NB4 (cell line): ENCODE data around the gene DTNBP1.

ENCODE experiments used
- DNase-seq: peaks from one replicate; pipeline ENCODE4 v3.0.0; 2010; ENCODE audit warnings: low read depth
- H3K4me3 ChIP-seq: one replicate; pipeline ENCODE4 v1.5.1; 2011; ENCODE audit warnings: mild to moderate bottlenecking, low read depth, low read length, moderate library complexity
- CTCF ChIP-seq: IDR thresholded peaks from one replicate; pipeline ENCODE4 v1.5.1; 2012; ENCODE audit warnings: low read depth, low read length
- MAX ChIP-seq: IDR thresholded peaks from 2 replicates; pipeline ENCODE4 v1.6.1; 2011; ENCODE audit warnings: low read depth, low read length
- MYC ChIP-seq: IDR thresholded peaks from 2 replicates; pipeline ENCODE4 v1.6.1; 2011; ENCODE audit warnings: low read depth, low read length
- POLR2A ChIP-seq: IDR thresholded peaks from 2 replicates; pipeline ENCODE4 v1.6.1; 2011; ENCODE audit warnings: mild to moderate bottlenecking; ENCODE audit not compliant: insufficient read length; ENCODE audit errors: extremely low read depth

The DTNBP1 gene

GRCh38 chr6:15483060-15483459 lies 179.8 kb downstream of the DTNBP1 start:
- DNase-seq: peak; percentile 47
- H3K4me3 ChIP-seq: no peak overlapping the region
- TF ChIP-seq MYC: no peak

GRCh38 chr6:15481390-15482291 lies 181.2 kb downstream of the DTNBP1 start:
- H3K4me3 ChIP-seq: no peak overlapping the region
- DNase-seq: no peak
- TF ChIP-seq MAX: no peak
- no peak for TF ChIP-seq CTCF
- no peak for TF ChIP-seq MYC
- no peak for TF ChIP-seq POLR2A

GRCh38 chr6:15480525-15480924 lies 182.3 kb downstream of the DTNBP1 start:
- no peak overlapping the region for H3K4me3 ChIP-seq
- DNase-seq: peak; percentile 38
- no peak for TF ChIP-seq MYC
- TF ChIP-seq MAX: no peak
- TF ChIP-seq CTCF: no peak
- TF ChIP-seq POLR2A: no peak

DNA sequence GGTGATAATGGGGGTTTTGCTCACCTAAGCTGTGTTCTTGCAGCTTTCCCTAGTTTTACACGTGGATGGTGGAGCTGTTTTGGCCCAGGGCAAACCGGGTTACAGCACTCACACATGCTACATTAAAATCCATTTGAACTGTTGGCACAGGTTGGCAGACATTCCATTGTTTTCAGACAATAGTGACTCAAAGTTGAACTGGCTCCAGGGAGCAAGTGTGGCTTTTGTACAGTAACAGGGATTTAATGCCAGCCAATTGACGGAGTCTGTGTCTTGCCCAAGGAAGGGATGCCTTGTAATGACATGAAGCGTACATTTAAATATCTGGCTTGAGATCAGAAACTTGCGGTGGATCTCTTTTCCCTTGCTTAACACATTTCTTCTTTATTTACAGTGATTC lies 183.1 kb downstream of the DTNBP1 start:
- TF ChIP-seq CTCF (no peak), MYC (no peak)
- H3K4me3 ChIP-seq: no peak overlapping the region
- no peak for DNase-seq

DNA sequence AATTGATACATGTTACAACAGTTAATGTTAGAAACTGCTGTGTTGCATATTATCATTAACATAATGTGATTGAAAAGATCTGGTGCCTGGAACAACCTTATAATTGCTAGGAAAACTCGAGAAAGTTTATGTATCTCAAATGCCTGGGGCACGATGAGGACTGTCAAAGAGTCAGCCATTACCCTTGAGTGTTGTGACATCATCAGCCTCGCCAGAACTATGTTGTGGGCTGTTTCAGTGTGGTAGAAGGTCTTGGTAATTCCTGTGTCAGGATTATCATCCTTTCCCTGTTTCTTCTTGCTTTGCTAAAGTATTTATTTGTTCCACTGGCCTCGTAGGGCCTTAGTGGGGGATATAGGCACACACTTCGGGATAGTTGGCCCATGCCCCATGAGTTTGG lies 185.1 kb downstream of the DTNBP1 start:
- no peak overlapping the region for H3K4me3 ChIP-seq
- no peak for TF ChIP-seq MAX
- no peak for DNase-seq

DNA sequence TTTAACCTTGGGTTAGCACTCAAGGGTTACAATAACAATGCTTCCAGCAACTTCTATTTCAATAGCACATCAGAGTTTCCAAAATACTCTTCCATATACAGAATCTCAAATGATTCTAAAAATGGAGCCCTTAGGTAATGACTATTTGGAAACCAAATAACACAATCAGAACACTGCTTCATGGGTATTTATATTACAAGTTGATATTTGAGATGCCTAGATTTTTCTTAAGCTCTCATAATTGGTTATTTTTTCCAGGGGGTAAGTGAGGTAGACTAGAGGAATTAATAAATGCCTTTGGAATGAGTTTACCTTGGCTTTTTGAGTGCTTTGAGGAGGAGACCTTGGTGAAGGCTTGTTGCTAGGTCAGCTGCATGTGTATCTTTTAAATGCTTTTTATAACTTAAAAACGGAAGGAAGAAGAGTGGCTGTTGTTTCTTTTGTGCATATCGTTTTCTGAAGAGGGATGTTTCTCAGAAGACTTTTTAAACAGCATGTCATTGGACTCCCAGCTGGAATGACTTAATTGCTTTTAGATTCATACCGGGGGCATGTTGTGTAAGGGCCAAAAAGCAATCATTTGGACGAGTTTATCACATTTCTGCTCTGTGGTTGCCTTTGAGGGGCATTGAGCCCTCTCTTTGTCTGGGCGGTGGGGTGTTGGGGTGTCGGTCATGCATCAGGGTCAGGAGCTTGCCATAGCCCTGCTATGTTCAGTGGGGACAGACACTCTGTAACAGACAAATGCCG lies 186.0 kb downstream of the DTNBP1 start:
- no peak overlapping the region for H3K4me3 ChIP-seq
- DNase-seq: no peak
- no peak for TF ChIP-seq CTCF

DNA sequence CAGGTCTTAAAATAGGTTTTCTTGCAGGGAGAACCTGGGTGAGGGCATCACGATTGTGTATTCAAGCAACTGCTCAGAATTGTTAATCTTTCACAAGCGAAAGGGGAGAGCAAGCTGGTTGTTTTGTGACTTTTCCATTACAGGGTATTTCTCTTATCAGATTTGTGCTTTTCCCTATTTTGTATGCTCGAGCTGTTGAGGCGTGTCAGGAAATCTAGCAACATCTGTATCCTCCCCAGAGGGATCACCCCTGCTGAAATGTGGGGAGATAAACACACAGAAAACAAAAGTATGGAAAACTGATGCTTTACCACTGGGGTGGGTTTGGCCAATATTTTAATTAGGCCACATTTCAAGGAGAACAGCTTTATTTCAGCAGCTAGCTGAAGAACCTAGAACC lies 187.0 kb downstream of the DTNBP1 start:
- H3K4me3 ChIP-seq: no peak overlapping the region
- TF ChIP-seq CTCF: no peak
- TF ChIP-seq POLR2A: no peak
- no peak for TF ChIP-seq MYC
- no peak for TF ChIP-seq MAX
- no peak for DNase-seq
